Muscle layer of colon (tissue), 2 donors: ENCODE measurements around the gene RUFY1.
"Not testable (repeated sequence)": the region's sequence is repeated elsewhere in the genome, so short reads cannot be mapped to it uniquely, and the experiment has no call there.

ENCODE experiments used
- H3K27ac ChIP-seq: one replicate; pipeline ENCODE4 v1.7.0; 2013; ENCODE audit warnings: low read depth, mild to moderate bottlenecking, low read length, moderate library complexity
- H3K27me3 ChIP-seq, 2 donors: one replicate each; pipeline ENCODE4 v1.7.0; 2013; ENCODE audit warnings: low read length in 2 of 2, mild to moderate bottlenecking in 2 of 2; ENCODE audit not compliant: insufficient read depth in 2 of 2, control insufficient read depth in 1 of 2
- H3K36me3 ChIP-seq: one replicate; pipeline ENCODE4 v1.7.0; 2013; ENCODE audit warnings: mild to moderate bottlenecking, low read length; ENCODE audit not compliant: insufficient read depth
- H3K4me1 ChIP-seq: one replicate; pipeline ENCODE4 v1.7.0; 2013; ENCODE audit warnings: mild to moderate bottlenecking, low read length; ENCODE audit not compliant: insufficient read depth
- H3K4me3 ChIP-seq, 2 donors: one replicate each; pipeline ENCODE4 v1.7.0; 2013; ENCODE audit warnings: low read length in 2 of 2, low read depth in 1 of 2, mild to moderate bottlenecking in 1 of 2, moderate library complexity in 1 of 2
- H3K9ac ChIP-seq: one replicate; pipeline ENCODE4 v1.7.0; 2013; ENCODE audit warnings: low read length
- H3K9me3 ChIP-seq: one replicate; pipeline ENCODE4 v1.7.0; 2013; ENCODE audit warnings: mild to moderate bottlenecking, low read length
- donor health status: abdominal sarcoma.
- donor health status: Adenocarcinoma of cecum.

Gene RUFY1

GRCh38 chr5:179553006-179553405 is 2.7 kb downstream of the RUFY1 start:
- Histone ChIP-seq H3K4me3 (no peak overlapping the region), H3K36me3 (no peaks in the 10 kb centered on the region), H3K9ac (no peak overlapping the region), H3K27me3 (no peaks in the 10 kb centered on the region), H3K27ac (no peak overlapping the region), H3K4me1 (peaks cover 12% of the 10 kb centered on the region), H3K9me3 (no peaks in the 10 kb centered on the region)

GRCh38 chr5:179553875-179554274 is 3.5 kb downstream of the RUFY1 start:
- H3K27me3 ChIP-seq = no peaks in the 10 kb centered on the region
- H3K4me1 ChIP-seq = peaks cover 12% of the 10 kb centered on the region
- no peak overlapping the region for H3K4me3 ChIP-seq
- H3K9ac ChIP-seq = no peak overlapping the region
- H3K9me3 ChIP-seq = no peaks in the 10 kb centered on the region
- H3K27ac ChIP-seq = no peak overlapping the region
- H3K36me3 ChIP-seq = no peaks in the 10 kb centered on the region

GRCh38 chr5:179554981-179555380 is 4.6 kb downstream of the RUFY1 start:
- peaks cover 14% of the 10 kb centered on the region for H3K4me1 ChIP-seq
- no peaks in the 10 kb centered on the region for H3K27me3 ChIP-seq
- no peak overlapping the region for H3K4me3 ChIP-seq
- no peaks in the 10 kb centered on the region for H3K9me3 ChIP-seq
- H3K9ac ChIP-seq = no peak overlapping the region
- H3K36me3 ChIP-seq = no peaks in the 10 kb centered on the region
- H3K27ac ChIP-seq = no peak overlapping the region

- Histone ChIP-seq H3K27ac (peak overlapping the region; percentile 92), H3K36me3 (peaks cover 12% of the 10 kb centered on the region), H3K4me3 (peak overlapping the region in 1 of 2 donors; percentile 70)
- not testable (repeated sequence) for H3K9ac ChIP-seq, H3K4me1 ChIP-seq, H3K9me3 ChIP-seq, H3K27me3 ChIP-seq
These were observed 8.0 kb downstream of the RUFY1 start for GRCh38 chr5:179558261-179558799.

GRCh38 chr5:179558932-179559283 is 8.6 kb downstream of the RUFY1 start:
- peaks cover 18% of the 10 kb centered on the region for H3K36me3 ChIP-seq
- H3K9me3 ChIP-seq = no peaks in the 10 kb centered on the region
- peak overlapping the region; percentile 62 to 70 for H3K4me3 ChIP-seq
- H3K27ac ChIP-seq = peak overlapping the region; percentile 92
- peaks cover 5% of the 10 kb centered on the region for H3K4me1 ChIP-seq
- peak overlapping the region; percentile 23 for H3K9ac ChIP-seq
- H3K27me3 ChIP-seq = no peaks in the 10 kb centered on the region

- peak overlapping the region; percentile 49 for H3K9ac ChIP-seq
- peak overlapping the region; percentile 92 for H3K27ac ChIP-seq
- peaks cover 20% of the 10 kb centered on the region for H3K36me3 ChIP-seq
- peaks cover 5% of the 10 kb centered on the region for H3K4me1 ChIP-seq
- no peaks in the 10 kb centered on the region for H3K27me3 ChIP-seq
- peak overlapping the region; percentile 62 to 70 for H3K4me3 ChIP-seq
- H3K9me3 ChIP-seq = no peaks in the 10 kb centered on the region
These were observed 9.2 kb downstream of the RUFY1 start for GRCh38 chr5:179559284-179560252.

- Histone ChIP-seq H3K27me3 (no peaks in the 10 kb centered on the region), H3K9ac (no peak overlapping the region), H3K9me3 (no peaks in the 10 kb centered on the region), H3K4me3 (no peak overlapping the region), H3K27ac (no peak overlapping the region), H3K4me1 (peaks cover 5% of the 10 kb centered on the region), H3K36me3 (peaks cover 52% of the 10 kb centered on the region)
These were observed 14.2 kb downstream of the RUFY1 start for GRCh38 chr5:179564526-179564925.

GRCh38 chr5:179568721-179569120 is 18.4 kb downstream of the RUFY1 start:
- no peak overlapping the region for H3K27ac ChIP-seq
- peaks cover 59% of the 10 kb centered on the region for H3K36me3 ChIP-seq

GRCh38 chr5:179572386-179572785 is 22.0 kb downstream of the RUFY1 start:
- Histone ChIP-seq H3K27me3 (no peaks in the 10 kb centered on the region), H3K27ac (no peak overlapping the region), H3K36me3 (peaks cover 47% of the 10 kb centered on the region), H3K9ac (no peak overlapping the region), H3K9me3 (no peaks in the 10 kb centered on the region), H3K4me3 (no peak overlapping the region), H3K4me1 (no peaks in the 10 kb centered on the region)

More at GRCh38 chr5:179568721-179569120, 18.4 kb downstream of the RUFY1 start:
- no peaks in the 10 kb centered on the region for H3K9me3 ChIP-seq
- no peaks in the 10 kb centered on the region for H3K27me3 ChIP-seq
- no peak overlapping the region for H3K9ac ChIP-seq
- no peaks in the 10 kb centered on the region for H3K4me1 ChIP-seq
- H3K4me3 ChIP-seq = no peak overlapping the region

- Histone ChIP-seq H3K4me3 (no peak overlapping the region), H3K9ac (no peak overlapping the region), H3K36me3 (peaks cover 38% of the 10 kb centered on the region), H3K4me1 (no peaks in the 10 kb centered on the region), H3K27ac (no peak overlapping the region), H3K9me3 (no peaks in the 10 kb centered on the region), H3K27me3 (no peaks in the 10 kb centered on the region)
These were observed 27.1 kb downstream of the RUFY1 start for GRCh38 chr5:179577286-179577960.

- no peaks in the 10 kb centered on the region for H3K27me3 ChIP-seq
- H3K27ac ChIP-seq = no peak overlapping the region
- no peaks in the 10 kb centered on the region for H3K9me3 ChIP-seq
- no peak overlapping the region for H3K9ac ChIP-seq
- no peaks in the 10 kb centered on the region for H3K4me1 ChIP-seq
- H3K4me3 ChIP-seq = no peak overlapping the region
- peaks cover 54% of the 10 kb centered on the region for H3K36me3 ChIP-seq
These were observed 35.6 kb downstream of the RUFY1 start for GRCh38 chr5:179585941-179586401.
